Measurements from ENCODE around the gene NPC1.

Gene NPC1

DNA sequence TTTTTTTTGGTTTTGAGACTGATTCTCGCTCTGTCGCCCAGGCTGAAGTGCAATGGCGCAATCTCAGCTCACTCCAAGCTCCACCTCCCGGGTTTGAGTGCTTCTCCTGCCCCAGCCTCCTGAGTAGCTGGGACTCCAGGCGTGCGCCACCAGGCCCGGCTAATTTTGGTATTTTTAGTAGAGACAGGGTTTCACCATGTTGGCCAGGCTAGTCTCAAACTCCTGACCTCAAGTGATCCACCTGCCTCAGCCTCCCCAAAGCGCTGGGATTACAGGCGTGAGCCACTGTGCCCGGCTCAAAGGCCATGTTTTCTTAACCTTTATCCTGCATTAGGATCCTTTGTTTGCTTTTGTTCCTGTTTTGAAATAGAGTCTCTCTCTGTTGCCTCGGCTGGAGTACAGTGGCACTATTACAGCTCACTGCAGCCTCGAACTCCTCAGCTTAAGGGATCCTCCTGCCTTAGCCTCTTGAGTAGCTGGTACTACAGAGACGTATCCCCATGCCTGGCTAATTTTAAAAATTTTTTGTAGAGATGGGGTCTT lies 41.0 kb downstream of the NPC1 start:
- no peak for DNase-seq

DNA sequence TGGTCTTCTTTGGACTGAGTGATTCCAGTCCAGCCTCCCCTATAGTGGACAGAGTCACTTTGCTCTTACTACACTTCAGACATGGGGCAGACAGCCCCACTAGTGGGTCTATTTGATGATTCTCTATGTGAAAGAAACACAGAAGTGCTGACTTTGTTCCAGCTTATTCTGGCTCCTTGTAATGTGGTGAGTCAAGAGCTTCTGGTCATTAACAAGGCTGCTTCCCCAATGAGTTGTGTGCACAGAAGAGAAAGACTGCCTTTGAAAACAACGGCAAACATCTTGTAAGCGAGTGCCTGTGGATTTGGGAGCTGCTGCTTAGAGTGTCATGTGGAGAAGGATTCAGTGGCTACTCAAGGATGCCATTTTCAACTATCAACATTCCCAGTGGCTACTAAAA lies 43.8 kb downstream of the NPC1 start:
- no peak for DNase-seq

DNA sequence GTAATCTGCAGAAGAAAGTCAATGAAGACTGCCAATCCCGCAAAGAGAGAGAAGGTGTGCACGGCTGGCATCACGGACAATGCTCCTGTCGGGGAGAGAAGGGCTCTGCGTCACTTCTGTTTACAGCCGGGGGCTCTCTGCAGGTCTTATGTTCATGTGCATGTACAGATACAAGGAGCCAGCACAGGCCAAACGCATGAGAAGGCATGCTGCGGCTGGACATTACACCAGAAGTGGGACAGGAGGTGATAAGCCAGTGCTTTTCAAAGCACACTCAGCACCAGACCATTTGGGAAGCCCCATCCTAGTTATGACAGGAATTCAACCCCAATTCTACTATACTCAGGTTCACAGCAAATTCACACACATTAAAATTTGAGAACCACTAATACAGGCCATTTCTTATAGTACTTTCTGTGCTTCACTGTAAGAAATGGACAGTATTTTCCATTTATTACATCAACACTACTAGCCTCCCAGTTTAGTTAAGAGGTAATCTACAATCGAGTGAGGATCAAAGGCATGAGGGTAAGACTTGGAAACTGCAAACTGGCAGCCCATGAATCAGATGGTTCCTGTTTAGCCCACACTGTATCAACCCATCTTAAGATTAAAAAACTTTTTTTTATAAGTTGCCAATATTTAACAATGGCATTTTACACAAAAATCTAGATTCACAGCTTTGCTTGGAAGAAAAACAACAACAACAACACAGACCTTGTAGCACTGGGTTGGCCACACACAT lies 44.8 kb downstream of the NPC1 start:
- no peak for DNase-seq

DNA sequence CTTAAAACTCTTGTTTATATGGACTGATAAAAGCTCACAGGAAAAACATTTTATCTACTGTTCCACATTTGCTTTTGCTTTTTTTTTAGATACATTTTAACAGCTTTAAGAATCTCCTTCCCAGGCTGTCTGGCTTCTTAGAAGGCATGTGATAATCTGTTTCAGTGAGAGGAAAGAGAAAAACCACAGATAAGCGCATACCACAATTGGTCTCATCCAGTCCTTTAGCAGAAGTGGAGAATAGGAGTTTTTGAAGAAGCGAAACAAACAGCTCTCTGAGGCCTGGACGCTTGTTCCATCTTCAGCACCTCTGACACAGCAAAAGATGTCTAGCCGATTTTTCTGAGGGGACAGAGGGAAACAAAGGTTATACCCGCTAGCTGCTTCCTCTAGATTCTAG lies 45.4 kb downstream of the NPC1 start:
- DNase-seq, result no peak

DNA sequence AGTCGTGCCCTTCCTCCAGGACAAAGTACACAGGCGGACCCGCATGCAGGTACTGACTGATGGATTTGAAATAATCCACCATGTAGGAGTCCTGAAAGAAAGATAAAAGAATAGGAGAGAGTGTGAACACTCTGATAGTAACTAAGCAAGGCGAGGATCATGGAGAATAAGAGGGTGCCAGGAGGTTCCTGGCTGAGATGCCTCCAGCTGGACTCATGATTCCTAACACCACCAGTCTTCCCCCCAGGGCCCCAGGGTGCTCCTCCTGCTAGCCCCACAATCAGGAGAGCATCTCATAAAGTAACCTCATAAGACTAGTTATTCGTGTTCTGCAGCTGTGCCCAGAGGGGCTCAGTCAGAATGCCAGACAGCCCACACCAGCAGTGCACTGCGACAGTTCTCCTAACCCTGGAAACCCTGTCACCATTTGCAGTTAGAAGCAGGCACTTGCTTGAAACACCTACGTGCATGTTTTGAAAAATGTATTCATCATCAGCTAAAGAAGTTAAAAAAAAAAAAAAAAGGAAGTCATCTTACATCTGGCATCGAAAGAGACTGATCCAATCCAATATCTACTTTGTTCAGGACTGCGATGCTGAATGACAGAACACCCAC lies 46.3 kb downstream of the NPC1 start:
- no peak for DNase-seq

DNA sequence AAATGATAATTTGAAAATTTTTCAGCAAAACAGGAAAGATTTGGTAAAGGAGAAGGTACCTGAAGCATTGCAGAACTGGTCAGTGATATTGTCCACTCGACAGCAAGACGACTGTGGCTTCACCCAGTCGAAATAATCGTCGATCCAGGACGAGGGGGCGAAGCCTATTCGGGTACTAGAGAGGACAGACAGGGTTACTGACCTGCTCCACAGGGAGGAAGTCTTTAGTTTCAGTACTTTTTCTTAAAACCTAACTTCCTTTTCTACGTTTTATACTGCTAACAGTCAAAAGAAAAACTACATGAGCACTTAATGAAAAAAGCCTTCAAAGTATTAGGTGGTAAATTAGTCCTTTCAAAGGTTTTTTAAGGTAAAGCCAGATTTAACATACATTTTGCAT lies 47.0 kb downstream of the NPC1 start:
- no peak for DNase-seq

DNA sequence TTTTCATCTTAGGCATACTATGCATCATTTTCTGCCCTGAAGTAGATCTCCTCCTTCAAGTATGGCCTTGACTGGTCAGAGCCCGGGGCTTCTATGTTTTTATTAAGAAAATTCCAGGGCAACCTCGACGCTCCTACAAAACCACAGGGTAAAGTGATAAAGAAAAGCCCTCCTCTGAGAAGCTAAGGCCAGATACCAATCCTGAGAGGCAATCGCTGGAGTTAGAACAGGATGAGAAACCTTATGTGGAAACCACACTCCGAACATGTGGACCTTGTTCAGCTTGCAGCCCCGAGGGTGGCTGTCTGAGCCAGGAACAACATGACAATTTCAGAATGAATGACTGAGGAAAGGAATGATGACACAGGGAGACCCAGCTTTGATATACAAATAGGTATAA lies 47.4 kb downstream of the NPC1 start:
- DNase-seq, result no peak

DNA sequence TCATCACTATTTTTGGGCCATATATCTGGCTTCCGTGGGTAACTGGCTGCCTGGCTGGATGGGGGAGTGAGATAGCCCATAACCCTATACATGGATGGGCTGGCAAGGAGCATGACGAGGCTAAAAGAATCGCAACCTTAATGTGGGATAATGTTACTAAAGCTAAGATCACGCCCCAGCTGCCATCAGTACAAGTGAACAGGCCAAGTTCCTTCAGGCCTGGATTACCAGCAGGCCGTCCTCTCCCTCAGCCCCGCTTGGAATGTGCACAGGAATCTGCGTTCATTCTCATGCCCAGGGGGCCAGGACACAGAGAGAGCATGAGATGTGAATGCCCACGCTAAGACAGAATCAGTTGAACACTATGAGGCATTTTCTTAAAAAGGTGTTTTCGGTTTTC lies 48.3 kb downstream of the NPC1 start:
- no peak for DNase-seq

DNA sequence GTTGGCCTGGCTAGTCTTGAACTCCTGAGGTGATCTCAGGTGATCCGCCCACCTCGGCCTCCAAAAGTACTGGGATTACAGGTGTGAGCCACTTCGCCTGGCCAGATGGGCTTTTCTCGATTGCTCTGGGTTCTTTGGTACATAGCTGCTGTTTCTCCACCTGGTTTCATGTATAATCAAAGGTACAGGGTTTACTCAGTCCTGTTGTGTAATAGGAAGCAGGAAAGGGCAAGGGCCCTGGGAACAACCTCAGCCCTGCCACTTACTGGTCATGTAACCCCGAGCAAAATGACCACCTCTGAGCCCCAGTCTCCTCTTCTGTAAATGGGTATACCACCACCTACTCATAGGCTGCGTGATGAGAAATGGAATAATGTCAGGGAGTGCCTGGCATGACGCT lies 49.0 kb downstream of the NPC1 start:
- no peak for DNase-seq

DNA sequence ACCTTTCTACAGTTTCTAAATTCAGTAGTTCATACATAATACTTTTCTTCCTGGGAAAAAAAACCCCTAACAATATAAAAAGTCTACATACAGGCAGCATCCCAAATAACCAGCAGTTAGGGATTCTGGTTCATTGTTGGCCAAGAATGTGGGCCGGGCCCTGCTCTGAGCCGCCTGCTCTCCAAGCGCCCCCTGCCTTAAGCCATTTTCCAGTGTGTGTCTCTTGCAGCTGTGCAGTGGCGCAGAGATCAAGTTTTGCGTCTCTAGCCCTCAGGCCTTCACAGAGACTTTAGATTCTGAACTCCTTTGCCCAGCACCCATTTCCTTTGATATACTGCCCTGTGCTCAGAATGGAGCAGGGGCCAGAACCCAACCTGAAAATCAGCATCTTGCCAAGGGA lies 50.1 kb downstream of the NPC1 start:
- DNase-seq, result no peak

DNA sequence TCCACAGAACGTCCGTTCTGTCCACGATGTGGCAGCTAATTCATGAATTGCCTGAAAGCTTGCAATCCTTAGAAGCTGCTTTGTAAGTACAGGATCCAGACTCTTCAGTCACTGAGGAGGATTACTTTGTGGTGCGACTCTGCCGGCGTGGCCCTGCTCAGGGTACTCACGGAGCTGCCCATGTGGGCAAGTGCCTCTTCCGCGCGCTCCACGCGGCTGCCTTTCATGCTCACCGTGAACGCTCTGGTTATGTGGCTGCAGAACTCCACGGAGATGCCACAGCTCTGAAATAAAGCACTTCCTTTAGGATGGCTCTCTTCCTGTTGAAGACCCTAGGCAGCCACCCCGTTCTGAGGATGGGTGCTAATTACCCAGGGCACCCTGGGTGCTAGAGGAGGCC lies 52.0 kb downstream of the NPC1 start:
- DNase-seq, result no peak

DNA sequence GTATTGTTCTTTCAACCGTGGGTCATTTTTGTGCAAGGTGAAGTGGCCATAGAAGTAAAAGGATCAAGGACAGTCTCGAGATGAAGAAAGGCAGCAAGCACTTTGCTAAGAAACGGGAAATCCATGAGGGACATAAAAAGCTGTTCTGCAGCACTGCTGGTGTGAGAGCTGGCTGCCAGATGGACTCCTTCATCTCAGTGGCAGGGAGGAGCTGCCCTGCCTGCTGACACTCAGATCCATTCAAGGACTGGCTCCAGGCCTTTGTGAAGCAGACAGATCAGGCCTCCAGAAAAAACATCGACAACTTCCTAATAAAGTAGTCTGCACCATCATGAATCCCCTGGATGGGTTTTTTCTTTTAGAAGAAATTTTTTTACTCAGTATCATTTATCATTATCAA lies 53.5 kb downstream of the NPC1 start:
- no peak for DNase-seq

DNA sequence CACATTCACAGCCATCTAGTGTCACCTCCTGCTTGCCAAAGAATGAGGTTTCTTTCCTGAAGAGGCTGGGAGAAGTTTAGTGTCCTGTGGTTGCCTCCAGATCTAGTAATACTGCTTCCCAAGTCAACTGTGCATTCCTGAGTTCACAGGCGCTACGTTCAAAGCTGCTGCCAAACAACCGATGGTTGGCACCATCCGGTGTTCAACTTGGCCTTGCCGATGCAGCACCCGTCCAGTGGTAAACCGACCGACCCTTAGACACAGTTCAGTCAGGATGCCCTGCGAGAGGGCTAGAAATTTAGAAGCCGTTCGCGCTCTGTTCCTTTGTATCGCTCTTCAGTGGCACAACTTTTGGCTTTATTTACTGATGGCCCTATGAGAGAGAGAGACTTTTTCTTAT lies 54.4 kb downstream of the NPC1 start:
- DNase-seq, result no peak

DNA sequence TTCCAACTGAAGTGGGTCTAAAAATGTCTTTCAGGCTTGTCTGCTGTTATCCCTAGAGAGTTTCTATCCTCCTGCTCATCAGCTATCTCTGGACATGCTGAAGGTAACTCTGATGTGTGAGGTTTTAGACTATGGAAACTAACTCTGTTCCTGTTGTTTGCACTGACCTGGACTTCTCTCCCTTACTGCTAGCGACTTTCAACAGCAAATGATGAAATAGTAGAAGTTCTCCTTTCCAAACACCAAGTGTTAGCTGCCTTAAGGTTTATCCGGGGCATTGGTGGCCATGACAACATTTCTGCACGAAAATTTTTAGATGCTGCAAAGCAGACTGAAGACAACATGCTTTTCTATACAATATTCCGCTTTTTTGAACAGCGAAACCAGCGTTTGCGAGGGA lies 56.1 kb downstream of the NPC1 start:
- no peak for DNase-seq

DNA sequence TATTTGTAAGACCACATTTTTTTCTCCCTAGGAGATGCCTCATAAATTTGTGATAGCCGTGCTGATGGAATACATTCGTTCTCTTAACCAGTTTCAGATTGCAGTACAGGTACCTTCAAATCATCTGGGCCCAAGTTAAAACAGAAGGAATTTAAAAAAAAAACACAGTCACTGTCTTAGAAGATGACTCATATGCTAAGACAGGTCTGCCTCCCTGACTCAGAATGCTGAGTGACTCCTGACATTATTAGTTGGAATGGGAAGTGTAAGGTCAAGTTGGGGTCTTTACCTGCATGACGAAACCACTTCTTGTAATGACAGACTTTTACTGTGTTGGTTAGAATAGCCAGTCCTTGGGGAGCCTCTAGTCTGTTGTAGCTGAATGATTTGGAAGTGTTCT lies 56.7 kb downstream of the NPC1 start:
- DNase-seq, result no peak

DNA sequence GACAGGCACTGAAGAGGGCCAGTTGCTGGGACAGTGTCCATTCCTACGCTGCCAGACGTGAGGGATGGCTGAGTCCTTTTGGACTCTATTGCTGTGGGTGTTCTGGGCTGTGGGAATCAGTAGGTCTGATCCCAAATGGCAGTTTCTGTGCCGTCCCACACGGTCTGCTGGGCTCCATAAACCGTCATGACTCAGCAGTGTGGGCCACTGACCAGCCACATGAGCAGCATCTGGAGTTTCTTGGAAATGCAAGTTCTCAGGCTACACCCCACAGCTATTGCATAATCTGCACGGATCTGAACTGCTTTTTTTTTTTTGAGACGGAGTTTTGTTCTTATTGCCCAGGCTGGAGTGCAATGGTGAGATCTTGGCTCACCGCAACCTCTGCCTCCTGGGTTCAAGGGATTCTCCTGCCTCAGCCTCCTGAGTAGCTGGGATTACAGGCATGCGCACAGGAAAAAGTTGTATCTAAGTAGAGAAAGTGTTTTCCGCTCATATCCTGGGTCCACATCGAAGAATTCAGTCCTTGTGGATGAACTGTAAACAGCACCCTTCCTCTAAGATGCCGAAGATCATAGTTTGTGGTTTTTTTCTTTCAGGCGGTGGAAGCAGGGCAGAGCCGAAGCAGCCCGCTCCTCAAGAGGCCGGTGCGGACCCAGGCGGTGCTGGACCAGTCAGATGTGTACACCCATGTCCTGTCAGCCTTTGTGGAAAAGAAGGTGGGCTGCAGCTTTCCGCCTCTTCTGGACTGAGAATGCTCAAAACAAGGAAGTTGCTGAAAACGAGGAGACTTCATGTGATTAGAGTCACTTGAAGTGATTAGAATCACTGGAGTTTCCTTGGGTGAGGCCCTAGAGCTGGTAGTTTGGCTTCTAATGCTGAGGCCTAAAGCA lies 57.5 kb downstream of the NPC1 start:
- no peak for DNase-seq

DNA sequence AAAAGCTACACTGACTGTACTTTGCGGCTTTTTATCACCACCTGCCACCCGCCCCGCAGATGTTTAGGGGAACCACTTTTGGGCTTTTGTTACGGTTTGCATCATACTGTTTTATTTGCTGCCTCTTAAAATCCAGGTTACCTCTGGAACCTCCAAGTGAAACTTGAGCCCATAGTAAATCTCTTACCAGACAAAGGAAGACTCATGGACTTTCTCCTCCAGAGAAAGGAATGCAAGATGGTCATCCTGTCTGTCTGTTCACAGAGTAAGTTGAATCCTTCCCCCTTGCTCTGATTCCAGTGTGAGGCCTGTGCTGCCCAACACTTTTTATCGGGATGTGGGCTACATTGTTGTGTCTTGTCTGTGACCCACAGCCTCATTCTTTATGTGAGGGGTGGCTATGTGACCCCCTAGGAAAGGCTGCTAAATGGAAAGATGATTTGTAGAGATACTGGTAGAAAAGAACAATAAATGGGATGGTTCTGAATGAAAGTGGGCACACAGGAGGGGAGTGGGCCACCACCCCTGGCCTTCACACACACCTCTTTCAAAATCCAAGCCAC lies 59.7 kb downstream of the NPC1 start:
- DNase-seq, result no peak

DNA sequence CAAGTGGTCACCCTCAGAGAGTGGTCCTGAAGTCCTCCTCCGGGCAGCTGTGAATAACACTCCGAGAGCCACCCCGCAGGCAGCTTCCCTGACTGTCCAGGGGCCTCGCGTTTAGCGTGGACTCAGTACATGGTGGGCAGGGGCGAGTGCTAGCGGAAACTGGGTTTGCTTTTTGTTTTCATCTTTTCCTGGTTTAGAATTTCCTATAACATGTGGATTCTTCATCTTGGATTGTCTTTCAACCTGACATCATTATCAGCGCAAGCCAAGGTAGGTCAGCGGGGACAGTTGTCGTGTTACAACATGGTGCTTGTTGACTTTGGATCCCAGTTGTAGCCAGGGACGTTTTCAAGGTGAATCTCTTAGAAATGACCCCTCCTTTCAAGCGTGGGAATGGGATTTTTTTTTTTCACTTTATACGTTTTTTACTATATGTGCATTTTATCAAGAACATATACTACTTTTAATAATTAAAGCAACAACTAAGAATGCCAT lies 62.0 kb downstream of the NPC1 start:
- no peak for DNase-seq

DNA sequence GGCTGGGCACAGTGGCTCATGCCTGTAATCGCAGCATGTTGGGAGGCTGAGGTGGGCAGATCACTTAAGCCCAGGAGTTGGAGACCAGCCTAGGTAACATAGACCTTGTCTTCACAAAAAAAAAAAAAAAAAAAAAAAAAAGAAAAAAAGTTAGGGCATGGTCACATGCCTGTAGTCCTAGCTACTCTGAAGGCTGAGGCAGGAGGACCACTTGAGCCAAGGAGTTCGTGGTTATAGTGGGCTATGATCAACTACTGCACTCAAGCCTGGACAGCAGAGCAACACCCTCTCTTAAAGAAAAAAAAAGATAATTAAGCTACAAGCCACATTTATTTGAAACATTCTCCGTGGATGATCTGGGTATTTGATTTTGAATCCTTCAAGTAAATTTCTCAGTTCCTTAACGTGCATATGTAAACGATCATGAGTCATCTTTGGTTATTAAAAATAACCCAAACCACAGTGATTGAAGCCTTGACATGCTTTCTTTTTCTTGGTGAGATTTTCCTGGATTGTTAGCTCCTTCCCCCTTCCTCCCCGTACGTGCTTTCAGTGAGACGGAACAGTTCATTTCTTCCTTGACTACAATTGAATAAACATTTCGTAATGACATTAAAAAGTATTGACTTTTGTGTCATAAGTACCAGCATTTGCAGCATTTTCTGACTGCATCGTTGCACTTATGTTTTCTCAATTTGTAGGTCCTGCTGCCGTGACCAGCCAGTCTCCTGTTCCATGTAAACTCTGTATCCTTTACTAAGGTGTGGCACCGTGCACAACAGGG lies 62.7 kb downstream of the NPC1 start:
- DNase-seq, result no peak

DNA sequence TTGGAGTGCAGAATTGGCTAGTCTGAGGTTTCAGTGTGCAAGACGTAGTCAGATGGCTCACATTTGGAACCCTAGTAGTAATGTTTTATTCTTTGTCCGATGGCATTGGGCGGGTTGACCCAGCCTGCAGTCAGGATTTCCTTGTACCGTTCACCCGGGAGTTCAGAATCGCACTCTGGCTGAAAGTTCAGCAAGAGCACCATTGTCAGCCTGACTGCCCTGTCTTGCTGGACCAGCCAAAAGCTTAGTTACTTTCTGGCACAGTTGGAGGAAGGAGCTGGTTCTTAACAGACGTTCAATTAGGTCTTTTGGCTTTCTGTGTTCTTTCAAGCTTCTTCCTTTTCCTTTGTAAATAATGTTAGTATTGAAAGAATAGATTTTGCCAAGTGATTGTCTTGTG lies 64.4 kb downstream of the NPC1 start:
- DNase-seq, result no peak

DNA sequence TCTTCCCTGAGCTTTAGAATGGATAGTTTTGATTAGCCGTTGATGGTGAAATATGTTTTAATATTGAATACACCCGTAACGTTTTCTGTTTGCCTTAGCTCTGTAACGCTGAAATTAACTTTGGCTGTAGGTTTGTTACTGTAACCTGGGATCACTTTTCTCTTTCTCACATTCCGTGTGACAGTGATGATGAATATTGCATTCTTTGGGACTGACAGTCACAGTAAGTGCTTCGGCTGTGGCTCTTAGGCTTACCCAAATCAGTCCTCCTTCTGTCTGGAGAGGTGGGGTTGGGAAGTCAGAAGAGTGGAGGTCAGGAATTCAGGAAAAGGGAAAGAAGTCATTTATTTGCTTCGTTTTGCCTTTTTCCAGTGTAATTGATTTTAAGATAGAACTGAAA lies 65.0 kb downstream of the NPC1 start:
- DNase-seq, result no peak

DNA sequence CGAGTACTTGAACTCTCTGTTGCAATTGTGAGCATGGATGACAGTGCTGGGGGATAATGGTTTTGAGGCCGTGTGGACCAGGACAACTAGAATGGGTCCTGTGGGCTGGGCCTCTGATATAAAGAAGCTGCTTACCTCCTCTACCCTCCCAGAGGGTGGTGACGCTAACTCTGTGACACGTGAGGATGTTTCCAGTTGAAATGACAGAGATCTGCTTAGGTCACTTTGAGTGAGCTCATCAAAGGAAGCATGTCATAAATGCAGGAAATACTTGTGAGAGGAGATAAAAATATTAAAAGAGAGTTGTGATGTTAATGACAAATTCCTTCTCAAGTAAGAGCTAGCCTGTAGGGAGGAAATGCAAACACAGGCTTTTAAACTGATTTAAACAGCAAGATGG lies 66.6 kb downstream of the NPC1 start:
- DNase-seq, result no peak
